Activated CD8-positive, alpha-beta memory T cell treated with anti-CD3 and anti-CD28 coated beads, Interleukin-2, amount 50 U/mL, for 4 hours (primary cell): ENCODE results near the gene STUM.

ENCODE experiments used
- DNase-seq: peaks from one replicate; pipeline ENCODE4 v3.0.0-alpha.2; 2020

Gene STUM

GRCh38 chr1:226534098-226534497, 14.5 kb upstream of the STUM start:
- DNase-seq, result no peak

- no peak for DNase-seq
These were observed 13.9 kb upstream of the STUM start for GRCh38 chr1:226534645-226535044.

- DNase-seq, result no peak
These were observed 12.9 kb upstream of the STUM start for GRCh38 chr1:226535666-226536065.

- DNase-seq, result no peak
These were observed 7.3 kb upstream of the STUM start for GRCh38 chr1:226541231-226541630.

GRCh38 chr1:226541631-226542622, 6.6 kb upstream of the STUM start:
- no peak for DNase-seq

GRCh38 chr1:226542623-226543103, 5.9 kb upstream of the STUM start:
- no peak for DNase-seq

- no peak for DNase-seq
These were observed 2.5 kb upstream of the STUM start for GRCh38 chr1:226545836-226546596.

GRCh38 chr1:226546926-226547325, 1.6 kb upstream of the STUM start:
- DNase-seq, result no peak

GRCh38 chr1:226547754-226548191, 791 bp upstream of the STUM start:
- DNase-seq, result peak; percentile 62

GRCh38 chr1:226549094-226549936, 751 bp downstream of the STUM start:
- DNase-seq, result no peak

GRCh38 chr1:226549937-226550671, 1.5 kb downstream of the STUM start:
- DNase-seq, result peak; percentile 29

GRCh38 chr1:226550672-226551041, 2.1 kb downstream of the STUM start:
- no peak for DNase-seq

- DNase-seq, result no peak
These were observed 2.7 kb downstream of the STUM start for GRCh38 chr1:226551299-226551698.

GRCh38 chr1:226552061-226552460, 3.5 kb downstream of the STUM start:
- DNase-seq, result no peak

GRCh38 chr1:226553266-226553923, 4.8 kb downstream of the STUM start:
- no peak for DNase-seq

- no peak for DNase-seq
These were observed 5.3 kb downstream of the STUM start for GRCh38 chr1:226553924-226554282.

GRCh38 chr1:226555092-226555491, 6.5 kb downstream of the STUM start:
- DNase-seq, result no peak

GRCh38 chr1:226557424-226557823, 8.9 kb downstream of the STUM start:
- DNase-seq, result no peak

- DNase-seq, result no peak
These were observed 9.6 kb downstream of the STUM start for GRCh38 chr1:226558036-226558650.

GRCh38 chr1:226560243-226560642, 11.7 kb downstream of the STUM start:
- no peak for DNase-seq

GRCh38 chr1:226562989-226563388, 14.4 kb downstream of the STUM start:
- no peak for DNase-seq
